GM21737 (cell line): Measurements from ENCODE around the gene P4HTM.
"Not testable (repeated sequence)": the region's sequence is repeated elsewhere in the genome, so short reads cannot be mapped to it uniquely, and the experiment has no call there.

Experiments used
- ATAC-seq: cut with Tn5 transposase; IDR thresholded peaks from one replicate; pipeline ENCODE4 v1.9.1; 2021; ENCODE audit warnings: mild to moderate bottlenecking, moderate library complexity; ENCODE audit not compliant: unreplicated experiment

The P4HTM gene

DNA sequence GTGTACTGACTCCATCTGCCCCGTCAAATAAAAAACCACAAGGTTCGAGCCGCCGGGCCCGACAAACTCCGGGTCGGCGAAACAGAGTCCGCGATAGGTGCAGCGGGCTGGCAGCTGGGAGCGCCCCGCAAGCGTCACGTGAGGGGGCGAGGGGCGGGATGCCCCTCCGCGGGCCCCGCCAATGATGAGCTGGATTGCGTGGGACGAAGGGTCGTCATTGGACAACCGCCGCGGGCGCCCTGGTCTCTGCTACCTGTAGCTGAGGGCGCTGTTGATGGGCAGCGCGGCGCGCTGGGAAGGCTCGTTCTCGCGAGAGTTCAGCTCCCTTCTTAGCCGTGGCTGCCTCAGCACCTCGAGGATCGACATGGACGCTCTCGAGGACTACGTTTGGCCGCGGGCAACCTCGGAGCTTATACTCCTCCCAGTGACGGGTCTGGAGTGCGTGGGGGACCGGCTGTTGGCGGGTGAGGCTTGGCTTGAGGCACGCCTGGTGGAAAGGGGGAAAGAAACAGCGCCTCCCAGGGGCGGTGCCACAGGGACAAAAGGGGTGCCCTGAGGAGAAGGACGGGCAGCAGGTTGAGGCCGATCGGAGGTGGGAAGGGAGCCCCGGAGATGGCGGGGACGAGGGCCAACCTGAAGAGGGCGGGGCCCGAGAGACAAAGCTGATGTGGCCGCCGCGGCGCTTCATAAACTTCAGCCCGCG is 17.2 kb downstream of the P4HTM start, which contains the start of gene WDR6:
TSS of gene WDR6 (plus strand) at position 324 of the 703 bp plus-strand sequence. CDS start at position 365, 41 bp downstream.
- peak; percentile 82 for ATAC-seq

- ATAC-seq, result peak; percentile 43
Observed at GRCh38 chr3:49007771-49008528, 17.9 kb downstream of the P4HTM start.

- ATAC-seq, result not testable (repeated sequence)
Observed at GRCh38 chr3:49008627-49009026, 18.6 kb downstream of the P4HTM start.

DNA sequence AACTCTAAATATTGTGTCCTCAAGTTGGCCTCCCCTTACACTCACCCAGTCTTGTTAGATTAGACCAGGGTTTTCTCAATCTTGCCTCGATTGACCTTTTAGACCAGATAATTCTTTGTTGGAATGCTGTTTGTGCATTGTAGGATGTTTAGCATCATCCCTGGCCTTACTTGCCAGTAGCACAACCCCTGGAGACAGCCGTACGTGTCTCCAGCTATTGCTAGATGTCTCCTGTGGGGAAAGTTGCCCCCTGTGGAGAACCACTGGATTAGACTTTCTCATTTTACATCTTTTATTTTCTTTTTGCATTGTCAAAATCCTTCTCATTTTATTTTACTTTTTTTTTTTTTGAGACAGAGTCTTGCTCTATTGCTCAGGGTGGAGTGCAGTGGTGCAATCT is 19.4 kb downstream of the P4HTM start:
- ATAC-seq, result no peak

- no peak for ATAC-seq
Observed at GRCh38 chr3:49012441-49013017, 22.5 kb downstream of the P4HTM start.

- ATAC-seq, result no peak
Observed at GRCh38 chr3:49013113-49013737, 23.2 kb downstream of the P4HTM start.

GRCh38 chr3:49013738-49014660 is 24.0 kb downstream of the P4HTM start:
- ATAC-seq, result no peak

DNA sequence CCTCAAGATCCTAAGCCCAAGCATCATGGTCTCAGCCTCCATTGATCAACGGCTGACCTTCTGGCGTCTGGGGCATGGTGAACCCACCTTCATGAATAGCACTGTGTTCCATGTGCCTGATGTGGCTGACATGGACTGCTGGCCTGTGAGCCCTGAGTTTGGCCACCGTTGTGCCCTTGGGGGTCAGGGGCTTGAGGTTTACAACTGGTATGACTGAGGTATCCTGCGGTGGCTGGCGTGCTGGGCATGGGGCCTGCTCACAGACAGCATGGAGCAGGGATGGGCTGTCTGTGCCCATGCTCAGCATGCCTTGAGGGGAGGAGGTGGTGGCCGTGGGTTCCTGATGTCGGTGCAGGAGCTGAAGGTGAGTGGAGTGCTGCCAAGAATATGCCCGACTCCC is 25.0 kb downstream of the P4HTM start:
- no peak for ATAC-seq

DNA sequence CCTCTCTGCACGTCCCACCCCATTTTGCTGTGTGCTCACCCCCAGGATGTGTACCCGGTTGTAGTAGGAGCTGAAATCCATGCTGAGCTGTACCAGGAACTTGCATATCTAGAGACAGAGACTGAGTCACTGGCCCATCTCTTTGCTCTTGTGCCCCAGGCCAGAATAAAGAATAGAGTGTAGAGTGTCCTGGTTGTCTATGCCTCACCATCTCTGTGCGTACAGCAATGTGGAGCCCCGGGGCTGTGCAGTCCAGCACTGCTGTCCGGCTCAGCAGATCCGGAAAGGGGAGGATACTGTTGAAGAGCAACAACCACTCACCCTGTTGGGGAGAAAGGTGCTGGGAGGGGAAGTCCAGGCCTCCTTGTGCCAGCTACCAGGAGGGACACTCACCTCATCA is 25.7 kb downstream of the P4HTM start:
- ATAC-seq, result no peak

- ATAC-seq, result no peak
Observed at GRCh38 chr3:49016414-49017228, 26.6 kb downstream of the P4HTM start.

- ATAC-seq, result no peak
Observed at GRCh38 chr3:49017229-49017970, 27.4 kb downstream of the P4HTM start.

DNA sequence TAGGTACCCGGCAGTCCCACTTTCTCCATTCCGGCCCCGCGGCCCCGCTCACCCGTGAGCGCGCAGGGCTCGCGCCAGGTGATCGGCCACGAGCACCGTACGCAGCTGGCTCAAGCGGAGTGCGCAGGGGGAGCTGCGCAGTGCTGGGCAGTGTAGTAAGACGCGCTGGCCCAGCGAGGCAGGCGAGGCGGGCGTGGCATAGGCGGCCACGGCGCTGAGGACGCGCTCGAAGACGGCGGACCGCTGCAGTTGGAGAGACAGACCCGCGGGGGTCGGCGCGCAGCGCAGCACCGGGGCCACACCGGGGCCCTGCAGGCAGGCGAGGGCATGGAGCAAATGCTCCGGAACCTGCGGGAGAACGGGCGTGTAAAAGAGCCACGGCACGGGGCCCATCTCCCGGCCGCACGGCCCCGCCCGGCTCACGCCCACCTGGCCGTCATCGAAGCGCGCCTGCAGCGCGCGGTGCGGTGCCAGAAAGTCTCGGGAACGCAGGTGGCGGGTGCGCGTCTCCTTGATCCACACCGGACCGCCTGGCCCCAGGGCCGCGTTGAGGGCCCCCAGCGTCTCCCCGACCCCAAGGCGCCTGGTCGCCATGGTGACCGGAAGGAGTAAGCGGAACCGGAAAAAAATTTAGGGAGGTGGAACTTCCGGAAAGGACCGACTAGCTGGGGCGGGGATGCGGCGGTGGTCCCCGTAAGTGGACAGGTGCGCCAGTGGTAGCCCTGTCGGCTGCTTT is 28.1 kb downstream of the P4HTM start, which contains the start of gene DALRD3:
TSS of gene DALRD3 (minus strand) at position 610 of the 736 bp plus-strand sequence. CDS start at position 594, 16 bp downstream.
- ATAC-seq, result no peak

GRCh38 chr3:49018707-49019006 is 28.6 kb downstream of the P4HTM start:
- ATAC-seq, result no peak

- ATAC-seq, result no peak
Observed at GRCh38 chr3:49019941-49020329, 29.9 kb downstream of the P4HTM start.

- ATAC-seq, result peak; percentile 2
Observed at GRCh38 chr3:49020330-49021212, 30.5 kb downstream of the P4HTM start.

DNA sequence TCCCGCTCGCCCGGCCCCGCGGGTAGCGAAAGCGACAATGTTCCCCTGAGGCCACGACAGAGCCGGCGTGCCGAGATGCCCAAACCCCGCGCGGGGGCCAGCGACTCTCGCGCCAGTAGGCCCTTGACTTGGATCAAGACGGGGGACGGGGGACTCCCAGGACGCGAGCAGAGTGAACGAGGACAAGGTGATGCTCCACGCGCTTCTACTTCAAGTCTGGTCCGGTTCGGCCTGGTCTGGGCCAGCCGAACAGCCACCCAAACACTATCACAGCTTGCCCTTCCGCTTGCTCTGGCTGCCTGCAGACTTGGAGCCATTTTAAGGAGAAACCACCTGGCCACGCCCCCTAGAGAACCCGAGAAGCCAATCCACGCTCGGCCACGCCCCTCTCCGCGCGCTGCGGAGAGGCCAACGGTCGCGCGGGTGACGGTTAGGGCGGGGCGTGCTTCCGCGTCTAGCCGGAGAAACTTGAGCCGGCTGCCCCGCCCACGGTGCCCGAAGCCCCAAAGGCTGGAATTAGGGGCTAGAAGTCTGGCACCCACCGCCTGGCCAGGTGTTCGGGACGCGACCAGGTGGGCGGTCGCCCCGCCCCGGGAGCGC is 31.3 kb downstream of the P4HTM start:
- ATAC-seq, result peak; percentile 42
